ENCODE results near the gene ZBTB46. TPM values are rescaled to one million over a fixed set of nuclear protein-coding genes. Genes with fewer than 3 reads are reported as not detected.

Gene ZBTB46
- total RNA-seq, 6 experiments from 2014 or later: 1.2 to 4.2 (median 2.4) TPM

DNA sequence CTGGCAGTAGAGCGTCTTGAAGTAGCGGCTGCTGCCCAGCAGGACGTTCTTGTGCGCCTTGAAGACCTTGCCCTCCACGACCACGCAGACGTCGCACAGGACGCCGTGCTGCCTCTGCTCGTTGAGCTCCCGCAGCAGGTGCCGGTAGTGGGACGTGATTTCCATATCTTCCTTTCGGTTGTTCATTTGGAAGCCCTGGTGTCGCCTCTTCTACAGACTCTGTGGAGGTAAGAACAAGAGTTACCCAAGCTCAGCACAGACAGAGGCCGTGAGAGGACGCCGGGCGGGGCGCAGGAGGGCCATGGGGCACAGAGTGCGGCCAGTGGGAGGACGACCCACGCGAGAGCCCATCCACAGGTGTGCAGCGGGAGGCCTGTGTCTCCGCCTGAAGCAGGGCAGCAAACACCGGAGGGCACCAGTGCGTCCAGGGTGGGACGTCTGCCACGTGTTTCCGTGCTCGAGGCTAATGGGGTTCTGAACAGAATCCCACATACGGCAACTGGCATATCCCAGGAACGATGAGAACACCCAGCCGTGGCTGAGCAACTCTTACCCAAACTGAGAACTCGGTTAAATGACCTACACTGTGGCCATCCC lies 40.4 kb downstream of the ZBTB46 start:
- WGBS (ENCODE audit: insufficient coverage, low coverage, low lambda C conversion rate, missing lambda C conversion rate): 97% methylated on average over 5 of the region's 37 CpGs
- no peaks in the 10 kb centered on the region for H3K27me3 ChIP-seq
- TF ChIP-seq, protein P1, sequence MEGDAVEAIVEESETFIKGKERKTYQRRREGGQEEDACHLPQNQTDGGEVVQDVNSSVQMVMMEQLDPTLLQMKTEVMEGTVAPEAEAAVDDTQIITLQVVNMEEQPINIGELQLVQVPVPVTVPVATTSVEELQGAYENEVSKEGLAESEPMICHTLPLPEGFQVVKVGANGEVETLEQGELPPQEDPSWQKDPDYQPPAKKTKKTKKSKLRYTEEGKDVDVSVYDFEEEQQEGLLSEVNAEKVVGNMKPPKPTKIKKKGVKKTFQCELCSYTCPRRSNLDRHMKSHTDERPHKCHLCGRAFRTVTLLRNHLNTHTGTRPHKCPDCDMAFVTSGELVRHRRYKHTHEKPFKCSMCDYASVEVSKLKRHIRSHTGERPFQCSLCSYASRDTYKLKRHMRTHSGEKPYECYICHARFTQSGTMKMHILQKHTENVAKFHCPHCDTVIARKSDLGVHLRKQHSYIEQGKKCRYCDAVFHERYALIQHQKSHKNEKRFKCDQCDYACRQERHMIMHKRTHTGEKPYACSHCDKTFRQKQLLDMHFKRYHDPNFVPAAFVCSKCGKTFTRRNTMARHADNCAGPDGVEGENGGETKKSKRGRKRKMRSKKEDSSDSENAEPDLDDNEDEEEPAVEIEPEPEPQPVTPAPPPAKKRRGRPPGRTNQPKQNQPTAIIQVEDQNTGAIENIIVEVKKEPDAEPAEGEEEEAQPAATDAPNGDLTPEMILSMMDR (IDR thresholded peaks at IDR 0.05): no peak
- TF ChIP-seq POLR2A (IDR thresholded peaks at IDR 0.05): no peak
- intact Hi-C loops (cut with DNase I): no loop called here
- ATAC-seq (no peak), DNase-seq (no peak)
- H3K4me3 ChIP-seq: no peak overlapping the region
- H3K36me3 ChIP-seq: no peaks in the 10 kb centered on the region
- H3K9me3 ChIP-seq: no peaks in the 10 kb centered on the region
- H3K4me1 ChIP-seq: peaks cover 0 to 5% (median 0%) of the 10 kb centered on the region in 4 donors
- H3K27ac ChIP-seq: no peak overlapping the region

DNA sequence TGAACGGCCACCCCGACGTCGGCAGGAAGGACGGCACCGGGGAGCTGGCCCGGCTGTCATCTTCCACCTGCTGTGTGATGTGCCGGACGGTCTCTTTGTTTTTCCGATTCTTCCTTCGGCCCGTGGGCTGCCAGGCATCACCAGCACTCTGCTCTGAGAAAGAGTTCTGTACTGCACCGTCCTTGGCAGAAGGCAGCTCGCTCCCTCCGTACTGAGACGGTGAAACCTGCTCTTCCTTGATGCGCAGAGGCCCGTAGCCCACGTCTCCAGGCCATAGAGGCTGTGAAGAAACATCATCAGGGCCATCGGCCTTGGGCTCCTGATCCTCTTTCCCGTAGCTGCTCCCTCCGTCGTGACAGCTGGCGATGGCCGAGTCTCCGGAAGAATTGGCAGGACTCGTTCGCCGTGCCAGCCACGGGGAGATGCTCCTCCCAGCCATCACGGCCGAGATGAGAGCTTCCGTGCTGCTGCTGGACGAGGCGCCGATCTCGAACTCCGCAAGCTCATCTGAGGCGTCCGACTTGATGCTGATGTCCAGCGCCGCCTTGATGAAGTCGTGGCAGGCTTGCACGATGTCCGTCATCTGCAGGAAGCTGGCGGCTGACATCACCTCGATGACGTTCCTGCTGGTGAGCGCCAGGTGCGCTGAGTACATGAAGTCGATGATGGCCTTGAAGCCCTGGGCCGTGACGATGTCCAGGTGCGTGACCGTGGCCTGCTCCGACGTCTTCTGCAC lies 41.1 kb downstream of the ZBTB46 start:
- ATAC-seq (no peak), DNase-seq (no peak)
- WGBS (ENCODE audit: insufficient coverage, low coverage, low lambda C conversion rate, missing lambda C conversion rate): 90% methylated on average over 2 of the region's 57 CpGs
- Histone ChIP-seq H3K4me1 (peaks cover 0 to 5% (median 0%) of the 10 kb centered on the region in 4 donors), H3K27ac (no peak overlapping the region), H3K9me3 (no peaks in the 10 kb centered on the region), H3K36me3 (no peaks in the 10 kb centered on the region), H3K4me3 (no peak overlapping the region), H3K27me3 (no peaks in the 10 kb centered on the region)
- TF ChIP-seq, protein P1 (IDR thresholded peaks at IDR 0.05): no peak
- no peak for TF ChIP-seq POLR2A (IDR thresholded peaks at IDR 0.05)
- intact Hi-C loops (cut with DNase I): no loop called here

DNA sequence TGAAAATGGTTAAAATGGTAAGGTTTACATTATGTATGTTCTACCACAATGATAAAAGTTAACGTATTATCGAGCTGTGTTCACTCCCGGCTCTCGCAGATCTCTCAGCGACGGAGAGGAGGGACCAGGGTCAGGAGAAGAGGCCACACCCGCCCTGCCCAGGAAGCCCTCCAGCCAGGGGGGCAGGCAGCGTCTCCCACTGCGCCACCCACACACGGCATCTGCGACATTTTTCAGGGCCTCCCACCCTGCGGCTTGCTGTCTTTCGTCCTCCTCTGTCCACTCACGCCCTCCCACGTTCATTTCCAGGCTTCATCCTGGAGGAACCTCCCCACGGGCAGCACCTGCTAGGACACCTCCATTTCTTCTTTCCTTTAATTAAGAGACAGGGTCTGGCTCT lies 43.3 kb downstream of the ZBTB46 start:
- Histone ChIP-seq H3K9me3 (no peaks in the 10 kb centered on the region), H3K4me1 (peaks cover 0 to 5% (median 0%) of the 10 kb centered on the region in 4 donors), H3K27me3 (no peaks in the 10 kb centered on the region), H3K4me3 (no peak overlapping the region), H3K36me3 (no peaks in the 10 kb centered on the region), H3K27ac (no peak overlapping the region)
- no peak for DNase-seq
- TF ChIP-seq, protein P1 (IDR thresholded peaks at IDR 0.05): no peak
- no peak for TF ChIP-seq POLR2A (IDR thresholded peaks at IDR 0.05)
- 79% methylated on average over 11 of the region's 16 CpGs for WGBS (ENCODE audit: insufficient coverage, low coverage, low lambda C conversion rate, missing lambda C conversion rate)
- intact Hi-C loops (cut with DNase I): no loop called here
- no peak for ATAC-seq

DNA sequence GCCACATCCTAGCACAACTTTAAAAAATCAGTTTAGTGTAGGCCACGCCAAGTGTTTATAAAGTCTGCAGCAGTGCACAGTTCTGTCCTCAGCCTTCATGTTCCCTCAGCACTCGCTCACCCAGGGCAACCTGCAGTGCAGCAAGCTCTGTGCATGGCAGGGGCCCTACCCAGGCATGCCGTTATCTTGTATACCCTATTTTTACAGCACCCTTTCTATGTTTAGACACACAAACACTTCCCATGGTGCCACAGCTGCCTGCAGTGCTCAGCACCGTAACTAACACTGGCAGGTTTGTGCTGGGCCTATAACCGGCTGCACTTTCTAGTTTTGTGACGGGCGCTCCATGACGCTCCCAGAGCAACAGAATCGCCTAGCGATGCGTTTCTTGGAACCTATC lies 43.8 kb downstream of the ZBTB46 start:
- WGBS (ENCODE audit: insufficient coverage, low coverage, low lambda C conversion rate, missing lambda C conversion rate): 81% methylated on average over 10 of the region's 11 CpGs
- intact Hi-C loops (cut with DNase I): no loop called here

More for the DNA sequence above, 43.8 kb downstream of the ZBTB46 start:
- Histone ChIP-seq H3K4me1 (peaks cover 0 to 5% (median 0%) of the 10 kb centered on the region in 4 donors), H3K4me3 (no peak overlapping the region), H3K9me3 (no peaks in the 10 kb centered on the region), H3K27me3 (no peaks in the 10 kb centered on the region), H3K36me3 (no peaks in the 10 kb centered on the region), H3K27ac (no peak overlapping the region)
- TF ChIP-seq, protein P1 (IDR thresholded peaks at IDR 0.05): no peak
- TF ChIP-seq POLR2A (IDR thresholded peaks at IDR 0.05): no peak
- DNase-seq: no peak
- ATAC-seq: no peak
